ENCODE measurements around the gene SLC4A11. TPM values are rescaled to one million over a fixed set of nuclear protein-coding genes. Genes with fewer than 3 reads are reported as not detected.

Gene SLC4A11
- 0.34 and 1.2 TPM in 2 replicates for polyA plus RNA-seq

GRCh38 chr20:3239026-3239866 lies at the start of gene SLC4A11:
TSS of gene SLC4A11 (minus strand) at chr20:3239190. CDS start at chr20:3239137, 53 bp downstream.

GRCh38 chr20:3209257-3209945 lies 29.6 kb downstream of the SLC4A11 start, which contains the start of gene ITPA:
TSS of gene ITPA (plus strand) at chr20:3209498. CDS start at chr20:3209552, 54 bp downstream.

GRCh38 chr20:3204124-3204794 lies 34.7 kb downstream of the SLC4A11 start, which contains the start of gene DDRGK1:
TSS of gene DDRGK1 (minus strand) at chr20:3204682. CDS start at chr20:3204627, 55 bp downstream.

Other genes starting within 250 kb of the SLC4A11 start
- not detected in 2 replicates for gene GNRH2, start 195.6 kb downstream of the SLC4A11 start, polyA plus RNA-seq
- 17.0 and 27.5 TPM in 2 replicates for gene MRPS26, start 193.1 kb downstream of the SLC4A11 start, polyA plus RNA-seq
- not detected in 2 replicates for gene OXT, start 167.6 kb downstream of the SLC4A11 start, polyA plus RNA-seq
- gene AVP, start 154.5 kb downstream of the SLC4A11 start, polyA plus RNA-seq = not detected in 2 replicates
- 9.1 and 14.6 TPM in 2 replicates for gene FASTKD5, start 79.3 kb downstream of the SLC4A11 start, polyA plus RNA-seq
- gene UBOX5, start 79.3 kb downstream of the SLC4A11 start, polyA plus RNA-seq = 1.1 and 3.0 TPM in 2 replicates
- gene LZTS3, start 65.6 kb downstream of the SLC4A11 start, polyA plus RNA-seq = 1.3 and 5.0 TPM in 2 replicates
- gene DDRGK1, start 34.5 kb downstream of the SLC4A11 start, polyA plus RNA-seq = 36.2 and 44.5 TPM in 2 replicates
- gene ITPA, start 29.7 kb downstream of the SLC4A11 start, polyA plus RNA-seq = 8.6 and 20.5 TPM in 2 replicates
- 3.0 and 4.1 TPM in 2 replicates for gene DNAAF9, start 168.5 kb upstream of the SLC4A11 start, polyA plus RNA-seq
- gene ATRN, start 231.8 kb upstream of the SLC4A11 start, polyA plus RNA-seq = 12.4 and 14.0 TPM in 2 replicates